GM19372 (cell line): ENCODE results near the gene MAML2.

Experiments used
- ATAC-seq: cut with Tn5 transposase; IDR thresholded peaks from one replicate; pipeline ENCODE4 v1.9.1; 2021; ENCODE audit warnings: mild to moderate bottlenecking, low read depth, moderate library complexity; ENCODE audit not compliant: unreplicated experiment

Gene MAML2

GRCh38 chr11:96112192-96113128, 230.5 kb downstream of the MAML2 start:
- ATAC-seq, result peak; percentile 92

DNA sequence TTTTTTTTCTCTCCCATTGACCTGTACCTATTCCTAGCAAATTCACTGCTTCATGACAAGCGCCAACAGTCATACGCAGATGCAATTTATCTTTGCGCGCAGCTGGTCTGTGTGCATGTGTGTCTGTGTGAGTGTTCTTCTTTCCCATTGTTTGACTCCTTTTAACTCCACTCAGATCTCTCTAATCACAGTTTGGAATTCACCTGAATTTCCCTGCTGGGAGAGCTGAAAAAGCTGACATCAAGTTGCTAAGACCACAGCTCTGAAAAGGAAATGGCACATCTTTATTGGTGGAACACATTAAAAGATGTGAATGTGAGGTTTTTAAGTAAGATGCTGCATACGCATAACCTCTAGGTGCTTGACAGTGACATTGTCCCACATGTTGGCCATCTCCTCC, 231.7 kb downstream of the MAML2 start:
- ATAC-seq, result no peak

GRCh38 chr11:96110302-96110701, 232.7 kb downstream of the MAML2 start:
- no peak for ATAC-seq

DNA sequence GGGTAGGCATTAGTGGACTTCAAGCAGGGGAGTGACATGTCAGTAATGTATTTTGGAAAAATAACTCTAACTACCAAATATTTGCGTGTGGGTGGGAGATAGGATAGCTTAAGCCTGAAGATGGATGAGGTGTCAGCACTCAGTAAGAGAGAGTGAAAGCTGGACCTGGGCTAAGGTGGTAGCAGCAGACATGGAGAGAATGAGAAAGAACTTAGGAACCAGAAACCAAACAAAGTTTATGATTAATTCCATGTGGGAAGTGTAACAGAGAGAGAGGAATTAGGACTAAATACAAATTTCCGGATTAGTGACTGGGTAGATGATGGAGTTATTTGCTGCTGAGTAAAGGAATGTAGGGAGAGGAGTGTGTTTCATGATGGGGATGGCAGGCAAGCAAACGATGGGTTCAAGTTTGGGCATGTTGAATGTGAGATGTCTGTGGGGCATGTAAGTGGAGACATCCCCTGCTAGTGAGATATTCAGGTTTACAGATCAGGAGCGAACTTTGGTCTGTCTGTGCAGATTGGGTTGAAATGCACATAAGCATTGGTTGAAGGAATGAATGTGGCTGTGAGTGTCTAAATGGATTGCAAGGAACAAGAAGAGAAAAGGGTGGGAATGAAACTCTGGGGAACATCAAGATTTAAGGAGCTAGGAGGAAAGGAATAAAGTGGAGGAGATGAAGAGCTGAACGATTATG, 233.5 kb downstream of the MAML2 start:
- ATAC-seq, result no peak

- no peak for ATAC-seq
Observed at GRCh38 chr11:96107143-96107824, 235.7 kb downstream of the MAML2 start.

- ATAC-seq, result no peak
Observed at GRCh38 chr11:96106645-96107044, 236.3 kb downstream of the MAML2 start.

DNA sequence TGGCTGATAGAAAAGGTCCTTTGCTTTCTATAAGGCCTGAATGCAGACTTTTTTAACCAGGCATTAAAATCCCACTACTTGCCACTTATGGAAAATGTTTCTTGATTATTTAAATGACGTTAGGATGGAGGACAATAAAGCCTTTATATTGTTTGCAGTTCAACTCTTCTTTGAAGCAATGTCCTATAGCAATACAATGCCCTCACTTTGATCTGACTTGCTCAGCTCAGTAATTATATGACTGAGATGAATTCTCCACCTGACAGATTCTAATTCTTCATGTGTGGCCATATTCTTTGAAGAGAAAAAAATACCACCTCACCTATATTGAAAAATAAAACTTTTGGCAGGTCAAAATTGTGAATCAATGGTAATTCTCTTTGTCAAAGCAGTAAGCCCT, 237.1 kb downstream of the MAML2 start:
- ATAC-seq, result no peak

- ATAC-seq, result no peak
Observed at GRCh38 chr11:96105197-96105895, 237.6 kb downstream of the MAML2 start.

DNA sequence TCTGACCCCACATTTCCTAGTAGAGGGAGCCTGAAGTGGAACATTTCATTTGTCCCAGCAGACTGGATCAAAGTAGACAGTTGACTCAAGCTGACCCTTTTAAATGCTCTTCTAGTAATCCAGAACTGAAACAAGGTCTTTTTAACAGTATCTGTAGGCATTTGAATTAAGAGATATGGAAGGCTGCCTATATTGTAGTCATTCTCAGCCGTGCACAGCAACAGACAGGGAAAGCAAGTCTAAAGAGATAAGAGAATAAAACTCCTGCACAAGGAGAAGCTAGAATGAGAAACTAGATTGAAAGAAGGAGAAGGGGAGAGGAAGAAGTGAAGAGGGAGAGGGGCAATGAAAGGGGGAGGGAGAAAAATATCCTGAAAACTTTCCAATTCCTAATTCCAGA, 238.5 kb downstream of the MAML2 start:
- no peak for ATAC-seq

GRCh38 chr11:96103721-96104120, 239.3 kb downstream of the MAML2 start:
- ATAC-seq, result no peak

- no peak for ATAC-seq
Observed at GRCh38 chr11:96103102-96103501, 239.9 kb downstream of the MAML2 start.

DNA sequence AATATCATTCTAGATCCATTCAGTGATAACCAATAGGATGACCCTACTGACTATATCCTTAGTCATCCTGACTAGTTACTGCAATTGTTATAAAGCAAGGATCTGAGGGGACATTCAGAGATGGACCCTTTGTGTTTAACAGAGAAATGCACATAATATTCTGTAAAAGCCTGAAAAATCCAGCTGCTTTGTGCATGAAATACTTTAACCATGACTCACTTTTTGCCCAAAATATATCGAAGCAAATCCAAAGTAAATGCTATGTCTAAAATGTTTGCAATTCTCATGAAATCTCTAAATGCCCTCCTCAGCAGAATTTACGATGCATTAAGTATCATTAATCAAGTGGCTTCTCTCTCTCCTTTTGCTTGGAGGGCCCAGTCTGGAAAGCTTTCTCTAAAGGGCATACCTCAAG, 240.3 kb downstream of the MAML2 start:
- no peak for ATAC-seq

DNA sequence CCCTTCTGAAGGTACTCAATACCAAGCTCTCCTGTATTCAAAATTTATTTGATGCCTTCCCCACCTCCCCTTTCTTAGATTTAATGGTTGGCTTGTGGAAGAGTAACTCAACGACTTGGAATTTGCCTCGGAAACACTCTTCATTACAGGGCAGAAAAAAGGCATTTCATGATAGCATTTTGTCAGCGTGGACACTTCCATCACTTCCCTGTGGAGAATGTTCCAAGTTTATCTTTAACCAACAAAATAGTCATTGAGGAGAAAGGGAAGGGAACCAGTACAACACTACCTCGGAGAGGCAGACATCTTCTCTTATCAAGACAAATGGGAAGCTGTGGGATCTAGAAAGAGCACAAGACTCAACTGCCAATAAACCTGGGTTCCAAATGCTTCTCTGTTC, 241.8 kb downstream of the MAML2 start:
- no peak for ATAC-seq

GRCh38 chr11:96098511-96099241, 244.3 kb downstream of the MAML2 start:
- ATAC-seq, result no peak

GRCh38 chr11:96097844-96098421, 245.1 kb downstream of the MAML2 start:
- ATAC-seq, result no peak

GRCh38 chr11:96096360-96096759, 246.6 kb downstream of the MAML2 start:
- ATAC-seq, result no peak

- ATAC-seq, result no peak
Observed at GRCh38 chr11:96095884-96096303, 247.1 kb downstream of the MAML2 start.

GRCh38 chr11:96094156-96094555, 248.8 kb downstream of the MAML2 start:
- ATAC-seq, result no peak

DNA sequence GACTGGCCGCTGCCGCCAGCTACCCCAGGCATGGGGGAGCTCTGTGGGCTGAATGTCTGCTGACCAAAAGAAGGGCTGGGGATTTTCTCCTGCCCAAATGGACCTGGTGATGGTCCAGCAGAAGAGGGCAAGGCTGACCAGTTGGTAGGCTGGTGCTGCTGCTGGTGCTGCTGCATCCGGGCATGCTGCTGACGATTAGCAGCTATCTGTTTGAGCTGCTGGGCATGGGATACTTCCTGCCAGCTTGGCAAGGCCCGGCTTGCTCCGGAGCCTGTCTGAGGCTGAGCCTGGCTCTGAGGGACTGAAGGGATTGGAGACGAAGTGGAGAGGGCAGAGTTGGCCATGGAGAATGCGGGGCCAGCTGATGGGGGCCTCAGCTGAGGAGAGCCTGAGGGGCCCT, 250.5 kb downstream of the MAML2 start:
- ATAC-seq, result no peak

DNA sequence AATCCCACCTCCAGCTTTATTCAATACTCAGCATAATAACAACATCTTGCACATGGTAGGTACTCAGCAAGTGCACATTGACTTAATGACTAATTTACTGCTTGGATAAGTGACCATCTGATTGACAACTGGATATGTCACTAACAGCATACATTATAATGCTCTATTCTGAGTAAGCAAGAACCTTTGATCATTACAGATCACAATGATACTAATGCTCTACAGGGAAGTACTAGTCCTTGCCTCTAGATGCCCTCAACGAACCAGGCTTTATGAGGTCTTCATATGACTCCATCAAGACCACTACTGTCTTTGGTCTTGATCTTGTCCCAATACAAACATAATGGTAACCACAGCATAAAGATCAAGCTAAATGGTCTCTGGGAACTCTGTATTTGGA, 251.5 kb downstream of the MAML2 start:
- ATAC-seq, result no peak
